ENCODE data around the gene HAUS8.

DNA sequence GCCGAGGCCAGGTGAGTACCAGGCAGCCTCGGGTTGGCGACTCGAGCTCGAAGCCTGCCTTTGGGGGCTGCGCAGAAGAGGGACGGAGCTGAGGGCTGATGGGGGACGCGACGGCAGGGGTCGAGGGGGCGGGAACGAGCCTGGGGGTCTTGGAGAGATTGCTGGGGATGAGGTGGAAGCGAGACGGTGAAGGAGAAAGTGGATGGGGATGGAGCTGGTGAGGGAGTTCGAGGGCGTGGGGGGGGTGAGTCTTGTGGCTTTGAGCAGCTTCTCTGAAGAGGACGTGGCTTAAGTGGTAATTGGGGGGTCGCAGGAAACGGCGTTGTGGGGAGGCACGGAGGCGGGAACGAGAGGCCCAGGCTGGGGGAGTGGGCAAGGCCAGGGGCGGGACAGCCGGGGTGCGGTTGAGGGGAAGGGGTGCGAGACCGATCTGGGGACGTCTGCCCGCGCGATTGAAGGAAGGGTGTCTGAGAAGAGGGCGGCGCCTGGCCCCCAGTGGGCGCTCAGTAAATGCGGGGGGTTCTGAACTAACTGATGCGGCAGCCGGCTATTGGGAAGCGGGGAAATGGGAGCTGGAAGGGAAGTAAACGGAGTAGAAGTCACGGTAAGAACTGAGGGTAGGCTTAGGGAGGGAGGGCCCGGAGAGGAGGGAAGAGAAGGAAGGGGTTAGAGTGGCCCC lies 751 bp upstream of the HAUS8 start:
- TF ChIP-seq, protein P1, sequence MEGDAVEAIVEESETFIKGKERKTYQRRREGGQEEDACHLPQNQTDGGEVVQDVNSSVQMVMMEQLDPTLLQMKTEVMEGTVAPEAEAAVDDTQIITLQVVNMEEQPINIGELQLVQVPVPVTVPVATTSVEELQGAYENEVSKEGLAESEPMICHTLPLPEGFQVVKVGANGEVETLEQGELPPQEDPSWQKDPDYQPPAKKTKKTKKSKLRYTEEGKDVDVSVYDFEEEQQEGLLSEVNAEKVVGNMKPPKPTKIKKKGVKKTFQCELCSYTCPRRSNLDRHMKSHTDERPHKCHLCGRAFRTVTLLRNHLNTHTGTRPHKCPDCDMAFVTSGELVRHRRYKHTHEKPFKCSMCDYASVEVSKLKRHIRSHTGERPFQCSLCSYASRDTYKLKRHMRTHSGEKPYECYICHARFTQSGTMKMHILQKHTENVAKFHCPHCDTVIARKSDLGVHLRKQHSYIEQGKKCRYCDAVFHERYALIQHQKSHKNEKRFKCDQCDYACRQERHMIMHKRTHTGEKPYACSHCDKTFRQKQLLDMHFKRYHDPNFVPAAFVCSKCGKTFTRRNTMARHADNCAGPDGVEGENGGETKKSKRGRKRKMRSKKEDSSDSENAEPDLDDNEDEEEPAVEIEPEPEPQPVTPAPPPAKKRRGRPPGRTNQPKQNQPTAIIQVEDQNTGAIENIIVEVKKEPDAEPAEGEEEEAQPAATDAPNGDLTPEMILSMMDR (conservative IDR thresholded peaks at IDR 0.05; ENCODE audit: low read length) = no peak
- TF ChIP-seq EZH2phosphoT487 (IDR thresholded peaks at IDR 0.05; ENCODE audit: borderline replicate concordance, low read depth, low read length) = no peak
